Measurements from ENCODE around the gene DLGAP4. TPM values are rescaled to one million over a fixed set of nuclear protein-coding genes. Genes with fewer than 3 reads are reported as not detected.

DLGAP4 gene
- total and polyA plus RNA-seq, 7 donors: 53.5 to 151 (median 90.4) TPM

- 73 to 77% (median 73%) methylated on average over 22 of the region's 22 CpGs for WGBS, 3 donors
- Histone ChIP-seq H3K4me1 (no peaks in the 10 kb centered on the region), H3K36me3 (ENCODE audit: insufficient read depth in 1 of 2, low read depth in 1 of 2) (no peaks in the 10 kb centered on the region), H3K27me3 (ENCODE audit: insufficient read depth in 3 of 3, low read length in 2 of 3) (peaks cover 0 to 43% (median 2%) of the 10 kb centered on the region in 3 donors), H3K4me3 (no peak overlapping the region), H3K9me3 (no peaks in the 10 kb centered on the region), H3K27ac (no peak overlapping the region)
- TF ChIP-seq, protein P1, sequence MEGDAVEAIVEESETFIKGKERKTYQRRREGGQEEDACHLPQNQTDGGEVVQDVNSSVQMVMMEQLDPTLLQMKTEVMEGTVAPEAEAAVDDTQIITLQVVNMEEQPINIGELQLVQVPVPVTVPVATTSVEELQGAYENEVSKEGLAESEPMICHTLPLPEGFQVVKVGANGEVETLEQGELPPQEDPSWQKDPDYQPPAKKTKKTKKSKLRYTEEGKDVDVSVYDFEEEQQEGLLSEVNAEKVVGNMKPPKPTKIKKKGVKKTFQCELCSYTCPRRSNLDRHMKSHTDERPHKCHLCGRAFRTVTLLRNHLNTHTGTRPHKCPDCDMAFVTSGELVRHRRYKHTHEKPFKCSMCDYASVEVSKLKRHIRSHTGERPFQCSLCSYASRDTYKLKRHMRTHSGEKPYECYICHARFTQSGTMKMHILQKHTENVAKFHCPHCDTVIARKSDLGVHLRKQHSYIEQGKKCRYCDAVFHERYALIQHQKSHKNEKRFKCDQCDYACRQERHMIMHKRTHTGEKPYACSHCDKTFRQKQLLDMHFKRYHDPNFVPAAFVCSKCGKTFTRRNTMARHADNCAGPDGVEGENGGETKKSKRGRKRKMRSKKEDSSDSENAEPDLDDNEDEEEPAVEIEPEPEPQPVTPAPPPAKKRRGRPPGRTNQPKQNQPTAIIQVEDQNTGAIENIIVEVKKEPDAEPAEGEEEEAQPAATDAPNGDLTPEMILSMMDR (IDR thresholded peaks at IDR 0.05): no peak
- intact Hi-C loops (cut with DNase I): no loop called here
- ATAC-seq: no peak
- DNase-seq: peak in 1 of 2 donors; percentile 14
These were observed 35.3 kb downstream of the DLGAP4 start for GRCh38 chr20:36341331-36342020.

DNA sequence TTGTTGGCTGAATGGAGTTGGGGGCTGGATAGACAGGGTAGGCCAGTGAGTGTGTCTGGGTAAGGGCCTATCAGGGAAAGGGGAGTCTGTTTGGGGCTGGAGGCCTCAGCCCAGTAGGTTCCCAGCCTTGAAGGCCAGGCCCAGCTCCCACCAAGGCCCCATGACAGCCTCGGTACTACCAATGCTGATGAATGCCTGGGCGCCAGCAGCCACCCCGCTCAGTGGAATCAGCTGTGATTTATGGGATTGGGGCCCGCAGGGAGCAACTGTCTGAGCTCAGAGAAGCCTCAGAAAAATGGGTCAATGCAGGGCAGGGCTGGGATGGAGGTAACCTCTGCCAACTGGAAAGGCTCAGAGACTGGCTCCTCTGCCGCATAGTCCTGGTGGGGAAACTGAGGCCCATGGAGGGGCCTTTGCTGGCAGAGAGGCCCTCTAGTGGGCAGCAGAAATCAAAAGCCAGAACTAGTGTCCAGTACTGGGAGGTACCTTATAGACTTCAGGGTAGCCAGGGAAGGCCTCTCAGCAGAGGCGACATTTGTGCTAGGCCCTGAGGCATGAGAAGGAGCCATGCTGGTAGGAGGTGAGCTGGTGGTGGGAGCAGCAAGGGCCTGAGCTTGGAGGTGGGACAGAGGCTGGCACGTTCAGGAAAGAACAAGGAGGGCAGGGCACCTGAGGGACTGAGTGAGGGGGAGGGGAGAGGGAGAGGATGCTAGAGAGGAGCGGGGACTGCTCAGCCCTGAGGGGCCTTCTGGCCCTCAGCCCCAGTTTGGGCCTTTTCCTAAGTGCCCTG is 36.4 kb downstream of the DLGAP4 start:
- H3K36me3 ChIP-seq (ENCODE audit: insufficient read depth in 1 of 2, low read depth in 1 of 2): no peaks in the 10 kb centered on the region
- ATAC-seq: no peak
- H3K27me3 ChIP-seq (ENCODE audit: insufficient read depth in 3 of 3, low read length in 2 of 3): peaks cover 0 to 38% (median 0%) of the 10 kb centered on the region in 3 donors
- TF ChIP-seq, protein P1 (IDR thresholded peaks at IDR 0.05): no peak
- intact Hi-C loops (cut with DNase I): no loop called here
- H3K4me1 ChIP-seq: no peaks in the 10 kb centered on the region
- H3K9me3 ChIP-seq: no peaks in the 10 kb centered on the region
- no peak overlapping the region for H3K4me3 ChIP-seq
- WGBS, 3 donors: 62 to 77% (median 65%) methylated on average over 7 to 8 of the region's 8 CpGs
- DNase-seq: no peak
- no peak overlapping the region for H3K27ac ChIP-seq

- intact Hi-C loops (cut with DNase I): no loop called here
- TF ChIP-seq, protein P1 (IDR thresholded peaks at IDR 0.05): no peak
- H3K4me1 ChIP-seq: no peaks in the 10 kb centered on the region
- no peak for ATAC-seq
- no peak overlapping the region for H3K27ac ChIP-seq
- peaks cover 0 to 36% (median 0%) of the 10 kb centered on the region in 3 donors for H3K27me3 ChIP-seq (ENCODE audit: insufficient read depth in 3 of 3, low read length in 2 of 3)
- no peak for DNase-seq
- H3K36me3 ChIP-seq (ENCODE audit: insufficient read depth in 1 of 2, low read depth in 1 of 2): no peaks in the 10 kb centered on the region
- H3K9me3 ChIP-seq: no peaks in the 10 kb centered on the region
- H3K4me3 ChIP-seq: no peak overlapping the region
- WGBS, 3 donors: 55 to 67% (median 56%) methylated on average over 5 of the region's 5 CpGs
These were observed 37.5 kb downstream of the DLGAP4 start for GRCh38 chr20:36343641-36344040.

GRCh38 chr20:36344517-36345132 is 38.5 kb downstream of the DLGAP4 start:
- intact Hi-C loops (cut with DNase I): no loop called here
- TF ChIP-seq, protein P1 (IDR thresholded peaks at IDR 0.05): no peak
- H3K9me3 ChIP-seq: no peaks in the 10 kb centered on the region
- WGBS, 3 donors: 5 to 16% (median 11%) methylated on average over 4 of the region's 4 CpGs
- no peak overlapping the region for H3K4me3 ChIP-seq
- no peaks in the 10 kb centered on the region for H3K4me1 ChIP-seq
- peaks cover 0 to 27% (median 0%) of the 10 kb centered on the region in 3 donors for H3K27me3 ChIP-seq (ENCODE audit: insufficient read depth in 3 of 3, low read length in 2 of 3)
- ATAC-seq (no peak), DNase-seq (no peak)
- H3K27ac ChIP-seq: no peak overlapping the region
- no peaks in the 10 kb centered on the region for H3K36me3 ChIP-seq (ENCODE audit: insufficient read depth in 1 of 2, low read depth in 1 of 2)

Measured in psoas muscle (tissue), 8 donors.